Small intestine (tissue), 7 donors: Measurements from ENCODE around the gene DEAF1. TPM values are rescaled to one million over a fixed set of nuclear protein-coding genes. Genes with fewer than 3 reads are reported as not detected.

ENCODE experiments used
- DNase-seq, 2 donors: peaks; one replicate each; pipeline versions ENCODE4 v3.0.0 to v3.0.0-alpha.2; 2013
- FAIRE-seq: peaks from 2 replicates; lab custom pipeline; 2012; peaks lifted over from hg19 to GRCh38; lab: Jason Lieb, UNC
- H3K27ac ChIP-seq, 3 donors: one replicate each; pipeline ENCODE4 v1.5.1; 2013; ENCODE audit warnings: low read length in 2 of 3, mild to moderate bottlenecking in 2 of 3, control low read depth in 1 of 3, inconsistent platforms in 1 of 3, low read depth in 1 of 3, moderate library complexity in 1 of 3
- H3K27me3 ChIP-seq, 3 donors: one replicate each; pipeline ENCODE4 v1.6.1; 2013; ENCODE audit warnings: low read length in 3 of 3, inconsistent platforms in 1 of 3; ENCODE audit not compliant: control insufficient read depth in 3 of 3, insufficient read depth in 3 of 3
- H3K36me3 ChIP-seq, 3 donors: one replicate each; pipeline ENCODE4 v1.6.1; 2013; ENCODE audit warnings: low read length in 3 of 3, inconsistent platforms in 1 of 3, low read depth in 1 of 3, mild to moderate bottlenecking in 1 of 3, moderate library complexity in 1 of 3; ENCODE audit not compliant: control insufficient read depth in 3 of 3, insufficient read depth in 2 of 3
- H3K4me1 ChIP-seq, 3 donors: one replicate each; pipeline ENCODE4 v1.6.1; 2013; ENCODE audit warnings: low read length in 2 of 3, inconsistent platforms in 1 of 3, low read depth in 1 of 3, mild to moderate bottlenecking in 1 of 3, moderate library complexity in 1 of 3; ENCODE audit not compliant: control insufficient read depth in 3 of 3, insufficient read depth in 2 of 3
- H3K4me3 ChIP-seq, 3 donors: one replicate each; pipeline ENCODE4 v1.5.1; 2013; ENCODE audit warnings: low read length in 3 of 3, control low read depth in 1 of 3, inconsistent platforms in 1 of 3, low read depth in 1 of 3, mild to moderate bottlenecking in 1 of 3, moderate library complexity in 1 of 3
- H3K9me3 ChIP-seq, 2 donors: one replicate each; pipeline ENCODE4 v1.6.1; 2013; ENCODE audit warnings: low read depth in 1 of 2, low read length in 1 of 2; ENCODE audit not compliant: control insufficient read depth in 2 of 2, insufficient read depth in 1 of 2
- WGBS, 3 donors: extraction: QIAGEN DNeasy Blood & Tissue Kit; methylation state at CpG; one replicate each; pipeline ENCODE4 v1.1.7; 2013; 5-methylcytosine and 5-hydroxymethylcytosine counted together
- polyA plus RNA-seq, 4 donors: library from polyadenylated mRNA; stranded (reverse) in 3 of 4; unstranded in 1 of 4; fragments of 200-250 nt in 3 of 4; fragments of 120-200 nt in 1 of 4; gene quantifications; one replicate each; pipeline versions ENCODE4 v1.2.1 to v1.2.3, GENCODE V29; 2013
- donor health status: healthy with polysubstance abuse.
- donor health status: control.
- donor health status: control.
- donor health status: Bipolar disorder and iron deficiency.
- donor health status: healthy.

Gene DEAF1
- polyA plus RNA-seq, 4 donors, result 18.2 to 39.6 (median 29.4) TPM

DNA sequence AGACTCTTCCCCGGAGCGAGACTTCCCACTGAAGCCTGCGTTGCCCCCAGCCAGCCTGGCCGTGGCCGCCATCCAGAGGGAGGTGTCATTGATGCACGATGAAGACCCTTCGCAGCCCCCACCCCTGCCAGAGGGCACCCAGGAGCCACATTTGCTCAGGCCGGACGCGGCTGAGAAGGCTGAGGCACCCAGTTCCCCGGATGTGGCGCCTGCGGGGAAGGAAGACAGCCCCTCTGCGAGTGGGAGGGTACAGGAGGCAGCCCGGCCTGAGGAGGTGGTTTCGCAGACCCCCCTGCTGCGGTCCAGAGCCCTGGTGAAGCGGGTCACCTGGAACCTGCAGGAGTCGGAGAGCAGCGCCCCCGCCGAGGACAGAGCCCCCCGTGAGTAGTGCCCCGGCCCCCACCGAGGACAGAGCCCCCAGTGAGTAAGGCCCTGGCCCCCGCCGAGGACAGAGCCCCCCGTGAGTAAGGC lies 85.6 kb downstream of the DEAF1 start:
- H3K27me3 ChIP-seq, result no peaks in the 10 kb centered on the region
- H3K27ac ChIP-seq, result no peak overlapping the region
- peaks cover 43 to 99% (median 45%) of the 10 kb centered on the region in 3 donors for H3K36me3 ChIP-seq
- no peak for FAIRE-seq
- H3K4me1 ChIP-seq, result peaks cover 4 to 12% (median 7%) of the 10 kb centered on the region in 3 donors
- 90 to 92% (median 91%) methylated on average over 21 to 28 of the region's 28 CpGs for WGBS, 3 donors
- no peak overlapping the region for H3K4me3 ChIP-seq
- no peak for DNase-seq
- no peaks in the 10 kb centered on the region for H3K9me3 ChIP-seq

- H3K9me3 ChIP-seq, result no peaks in the 10 kb centered on the region
- no peak overlapping the region for H3K27ac ChIP-seq
- H3K4me1 ChIP-seq, result peaks cover 2 to 7% (median 4%) of the 10 kb centered on the region in 3 donors
- peaks cover 47 to 99% (median 49%) of the 10 kb centered on the region in 3 donors for H3K36me3 ChIP-seq
- no peak overlapping the region for H3K4me3 ChIP-seq
- FAIRE-seq (no peak), DNase-seq (no peak)
- no peaks in the 10 kb centered on the region for H3K27me3 ChIP-seq
- WGBS, 3 donors, result 81 to 93% (median 82%) methylated on average over 28 of the region's 28 CpGs
These were observed 86.2 kb downstream of the DEAF1 start for GRCh38 chr11:608791-609251.

GRCh38 chr11:607971-608659 lies 86.9 kb downstream of the DEAF1 start:
- no peak for FAIRE-seq
- H3K4me1 ChIP-seq, result peaks cover 0 to 3% (median 2%) of the 10 kb centered on the region in 3 donors
- no peaks in the 10 kb centered on the region for H3K27me3 ChIP-seq
- 91 to 94% (median 93%) methylated on average over 44 to 45 of the region's 45 CpGs for WGBS, 3 donors
- no peak overlapping the region for H3K27ac ChIP-seq
- DNase-seq, result no peak
- peaks cover 48 to 100% (median 52%) of the 10 kb centered on the region in 3 donors for H3K36me3 ChIP-seq
- H3K9me3 ChIP-seq, result no peaks in the 10 kb centered on the region
- H3K4me3 ChIP-seq, result no peak overlapping the region

DNA sequence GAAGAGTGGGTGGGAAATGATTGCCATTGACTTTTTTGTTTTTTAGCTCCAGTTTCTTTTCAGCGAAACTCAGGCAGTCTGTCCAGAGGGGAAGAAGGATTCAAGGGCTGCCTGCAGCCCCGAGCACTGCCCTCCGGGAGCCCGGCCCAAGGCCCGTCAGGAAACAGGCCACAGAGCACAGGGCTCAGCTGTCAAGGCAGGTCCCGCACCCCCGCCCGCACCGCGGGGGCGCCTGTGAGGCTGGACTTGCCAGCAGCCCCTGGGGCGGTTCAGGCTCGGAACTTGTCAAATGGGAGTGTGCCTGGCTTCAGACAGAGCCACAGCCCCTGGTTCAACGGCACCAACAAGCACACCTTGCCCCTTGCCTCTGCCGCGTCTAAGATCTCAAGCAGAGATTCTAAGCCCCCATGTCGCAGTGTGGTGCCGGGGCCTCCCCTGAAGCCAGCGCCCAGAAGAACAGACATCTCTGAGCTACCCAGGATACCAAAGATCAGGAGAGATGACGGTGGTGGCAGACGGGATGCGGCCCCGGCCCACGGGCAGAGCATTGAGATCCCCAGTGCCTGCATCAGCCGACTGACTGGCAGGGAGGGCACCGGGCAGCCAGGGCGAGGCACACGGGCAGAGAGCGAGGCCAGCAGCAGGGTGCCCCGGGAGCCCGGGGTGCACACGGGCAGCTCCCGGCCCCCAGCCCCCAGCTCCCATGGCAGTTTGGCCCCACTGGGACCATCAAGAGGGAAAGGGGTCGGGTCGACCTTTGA lies 87.8 kb downstream of the DEAF1 start:
- WGBS, 3 donors, result 91 to 93% (median 92%) methylated on average over 34 to 35 of the region's 35 CpGs

DNA sequence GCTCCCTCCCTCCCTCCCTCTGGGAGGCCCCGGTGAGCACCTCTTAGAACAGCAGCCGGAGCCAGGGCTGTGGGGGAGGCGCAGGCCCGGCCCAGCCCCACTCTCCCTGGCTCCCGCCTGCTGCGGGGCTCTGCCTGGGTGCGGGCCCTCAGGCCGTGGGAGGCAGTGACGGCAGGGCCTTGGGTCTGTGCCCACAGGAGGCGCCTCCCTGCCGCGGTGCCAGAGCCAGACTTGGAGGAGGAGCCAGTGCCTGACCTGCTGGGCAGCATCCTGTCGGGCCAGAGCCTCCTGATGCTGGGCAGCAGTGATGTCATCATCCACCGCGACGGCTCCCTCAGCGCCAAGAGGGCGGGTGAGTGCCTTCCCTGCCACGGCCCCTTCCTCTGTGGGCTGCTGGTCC lies 88.8 kb downstream of the DEAF1 start:
- Histone ChIP-seq H3K27me3 (no peaks in the 10 kb centered on the region), H3K27ac (no peak overlapping the region), H3K4me3 (no peak overlapping the region), H3K4me1 (no peaks in the 10 kb centered on the region), H3K36me3 (peaks cover 47 to 100% (median 58%) of the 10 kb centered on the region in 3 donors), H3K9me3 (no peaks in the 10 kb centered on the region)
- DNase-seq (no peak), FAIRE-seq (no peak)
- 60 to 82% (median 75%) methylated on average over 13 to 19 of the region's 19 CpGs for WGBS, 3 donors

More for the DNA sequence above, 87.8 kb downstream of the DEAF1 start:
- no peaks in the 10 kb centered on the region for H3K27me3 ChIP-seq
- H3K36me3 ChIP-seq, result peaks cover 42 to 100% (median 53%) of the 10 kb centered on the region in 3 donors
- H3K4me3 ChIP-seq, result no peak overlapping the region
- DNase-seq, result no peak
- FAIRE-seq, result no peak
- no peaks in the 10 kb centered on the region for H3K9me3 ChIP-seq
- no peaks in the 10 kb centered on the region for H3K4me1 ChIP-seq
- H3K27ac ChIP-seq, result no peak overlapping the region

- no peak overlapping the region for H3K27ac ChIP-seq
- FAIRE-seq (no peak), DNase-seq (no peak)
- no peaks in the 10 kb centered on the region for H3K27me3 ChIP-seq
- WGBS, 3 donors, result 93 to 96% (median 95%) methylated on average over 33 of the region's 33 CpGs
- H3K4me1 ChIP-seq, result no peaks in the 10 kb centered on the region
- no peak overlapping the region for H3K4me3 ChIP-seq
- H3K9me3 ChIP-seq, result no peaks in the 10 kb centered on the region
- H3K36me3 ChIP-seq, result peaks cover 47 to 98% (median 53%) of the 10 kb centered on the region in 3 donors
These were observed 89.5 kb downstream of the DEAF1 start for GRCh38 chr11:605286-606129.

GRCh38 chr11:603154-603553 lies 91.9 kb downstream of the DEAF1 start:
- WGBS, 3 donors, result 89 to 92% (median 90%) methylated on average over 13 of the region's 13 CpGs

More at GRCh38 chr11:603154-603553, 91.9 kb downstream of the DEAF1 start:
- FAIRE-seq (no peak), DNase-seq (no peak)
- Histone ChIP-seq H3K9me3 (no peaks in the 10 kb centered on the region), H3K4me1 (no peaks in the 10 kb centered on the region), H3K36me3 (peaks cover 45 to 98% (median 48%) of the 10 kb centered on the region in 3 donors), H3K4me3 (no peak overlapping the region), H3K27me3 (no peaks in the 10 kb centered on the region), H3K27ac (no peak overlapping the region)
